MG63 (cell line): ENCODE results near the gene GIMAP8. TPM values are rescaled to one million over a fixed set of nuclear protein-coding genes. Genes with fewer than 3 reads are reported as not detected.

Experiments
- DNase-seq: peaks from one replicate; pipeline ENCODE4 v3.0.0-alpha.2; 2020
- H3K27me3 ChIP-seq: fragments of 250-450 bp; sonication (Bioruptor Pico); 2 replicates; pipeline ENCODE4 v1.5.1; 2020; ENCODE audit warnings: mild to moderate bottlenecking, moderate library complexity
- H3K36me3 ChIP-seq: fragments of 250-450 bp; sonication (Bioruptor Pico); 2 replicates; pipeline ENCODE4 v1.5.1; 2020; ENCODE audit warnings: mild to moderate bottlenecking, moderate library complexity
- H3K4me3 ChIP-seq: fragments of 250-450 bp; sonication (Bioruptor Pico); 2 replicates; pipeline ENCODE4 v1.5.1; 2020; ENCODE audit warnings: mild to moderate bottlenecking, moderate library complexity
- H3K9me3 ChIP-seq: fragments of 250-450 bp; sonication (Bioruptor Pico); 2 replicates; pipeline ENCODE4 v1.5.1; 2020; ENCODE audit warnings: mild to moderate bottlenecking, moderate library complexity
- total RNA-seq: library from RNA; depleted of rRNA; stranded (reverse); fragments of >200 nt; shearing (Covaris generic); gene quantifications from 2 replicates; pipeline ENCODE4 v1.2.3, GENCODE V29; 2014; ENCODE audit warnings: low replicate concordance; rRNA removed

Gene GIMAP8
- not detected in 2 replicates for total RNA-seq

DNA sequence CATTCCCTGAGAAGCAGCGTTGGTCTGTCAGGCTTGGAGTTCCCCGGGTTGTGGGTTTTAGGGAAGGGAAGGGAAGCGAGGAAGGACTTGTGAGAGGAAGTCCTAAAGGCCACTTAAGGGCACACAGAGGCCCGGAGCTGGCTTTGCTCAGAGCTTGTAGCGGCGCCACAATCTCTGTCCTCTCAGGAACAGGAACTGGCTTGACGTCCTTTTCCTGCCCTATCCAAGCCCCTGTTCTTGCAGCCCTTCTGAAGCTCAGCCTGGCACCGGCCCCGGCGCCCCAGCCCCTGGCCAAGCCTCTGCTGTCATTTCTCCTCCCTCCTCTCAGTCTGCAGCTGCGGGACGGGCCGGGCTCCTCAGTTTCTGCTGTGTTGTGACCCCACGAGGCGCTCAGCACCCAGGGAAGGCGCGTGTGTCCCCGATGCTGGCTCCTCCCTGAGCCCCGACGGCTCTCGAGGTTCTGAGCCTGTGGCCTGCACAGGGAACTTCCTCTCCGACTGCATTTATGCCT, at the start of gene GIMAP8:
Gene GIMAP8, plus strand, starts transcription at position 140 of the 511 bp plus-strand sequence. CDS start 16,069 bp downstream, outside the sequence.
- no peak within 1 kb of the TSS for H3K4me3 ChIP-seq
- H3K27me3 ChIP-seq = no peaks in the 10 kb centered on the region
- H3K9me3 ChIP-seq = no peaks in the 10 kb centered on the region
- DNase-seq = no peak
- H3K36me3 ChIP-seq = no peaks in the 10 kb centered on the region

- DNase-seq = no peak
- no peaks in the 10 kb centered on the region for H3K36me3 ChIP-seq
- H3K9me3 ChIP-seq = no peaks in the 10 kb centered on the region
- H3K27me3 ChIP-seq = no peaks in the 10 kb centered on the region
- no peak overlapping the region for H3K4me3 ChIP-seq
Measured at GRCh38 chr7:150400788-150401423, 49.5 kb upstream of the GIMAP8 start.

DNA sequence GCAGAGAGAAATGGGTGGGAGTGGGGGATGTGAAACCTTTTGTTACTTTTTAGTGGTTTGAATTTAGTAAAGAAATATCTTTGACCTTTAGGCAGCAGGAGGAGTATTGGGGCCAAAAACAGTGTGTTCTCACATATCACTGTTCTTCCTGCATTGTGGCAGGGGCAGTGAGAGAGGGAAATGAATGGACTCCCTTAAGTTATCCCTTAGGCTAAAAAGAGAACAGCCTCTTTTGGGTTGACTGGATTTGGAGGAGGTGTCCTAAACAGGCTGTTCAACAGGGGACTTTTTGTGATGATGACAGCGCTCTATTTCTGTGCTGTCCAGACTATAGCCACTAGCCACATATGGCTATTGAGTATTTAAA, 49.0 kb upstream of the GIMAP8 start:
- no peak overlapping the region for H3K4me3 ChIP-seq
- DNase-seq = no peak

GRCh38 chr7:150401861-150402631, 48.4 kb upstream of the GIMAP8 start:
- Histone ChIP-seq H3K9me3 (no peaks in the 10 kb centered on the region), H3K36me3 (no peaks in the 10 kb centered on the region), H3K4me3 (no peak overlapping the region), H3K27me3 (no peaks in the 10 kb centered on the region)
- DNase-seq = no peak

More for the DNA sequence above, 49.0 kb upstream of the GIMAP8 start:
- H3K36me3 ChIP-seq = no peaks in the 10 kb centered on the region
- no peaks in the 10 kb centered on the region for H3K27me3 ChIP-seq
- no peaks in the 10 kb centered on the region for H3K9me3 ChIP-seq

GRCh38 chr7:150402671-150403321, 47.6 kb upstream of the GIMAP8 start:
- no peaks in the 10 kb centered on the region for H3K9me3 ChIP-seq
- DNase-seq = no peak
- H3K4me3 ChIP-seq = no peak overlapping the region
- no peaks in the 10 kb centered on the region for H3K36me3 ChIP-seq
- H3K27me3 ChIP-seq = no peaks in the 10 kb centered on the region

DNA sequence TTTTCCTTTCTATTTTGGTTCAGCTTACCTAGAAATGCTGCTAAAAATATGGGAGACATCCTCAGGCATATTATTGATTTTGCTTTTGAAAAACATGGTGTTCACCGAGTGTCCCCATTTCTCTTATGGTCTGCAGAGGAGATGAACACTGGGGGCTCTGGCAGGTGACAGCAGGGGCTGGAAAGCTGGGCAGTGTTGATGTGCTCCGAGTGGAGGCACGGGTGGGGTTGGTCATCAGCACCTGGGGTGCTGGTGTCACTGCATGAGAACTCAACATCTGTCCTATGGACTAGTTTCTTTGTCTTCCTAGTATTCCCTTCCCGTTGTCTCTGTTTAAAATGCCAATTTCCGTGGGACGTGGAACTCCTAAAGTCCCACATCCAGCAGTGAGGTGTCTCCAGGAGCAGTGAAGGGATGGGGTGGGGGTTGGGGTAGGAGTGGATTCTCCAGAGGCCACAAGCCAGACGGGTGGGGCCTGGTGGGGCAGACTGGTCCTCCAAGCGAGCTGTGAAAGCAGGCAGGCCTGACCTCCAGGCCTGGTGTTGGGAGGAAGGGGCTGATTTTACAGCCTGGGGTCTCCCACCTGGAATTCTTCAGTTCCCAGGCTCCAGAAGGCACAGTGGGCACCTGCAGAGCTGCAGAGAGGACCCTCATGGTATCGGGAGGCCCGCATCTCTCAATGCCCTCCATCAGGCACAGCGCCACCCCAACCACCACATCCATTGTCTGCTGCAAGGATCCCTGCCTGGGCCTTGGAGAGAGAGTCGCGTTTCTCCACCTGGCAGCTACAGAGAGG, 46.9 kb upstream of the GIMAP8 start:
- no peak for DNase-seq
- Histone ChIP-seq H3K36me3 (no peaks in the 10 kb centered on the region), H3K27me3 (no peaks in the 10 kb centered on the region), H3K4me3 (no peak overlapping the region), H3K9me3 (no peaks in the 10 kb centered on the region)

- Histone ChIP-seq H3K4me3 (peak overlapping the region; percentile 60), H3K27me3 (no peaks in the 10 kb centered on the region), H3K9me3 (no peaks in the 10 kb centered on the region), H3K36me3 (no peaks in the 10 kb centered on the region)
- no peak for DNase-seq
Measured at GRCh38 chr7:150404172-150404804, 46.1 kb upstream of the GIMAP8 start.

GRCh38 chr7:150404805-150405583, 45.4 kb upstream of the GIMAP8 start:
- peak; percentile 84 for DNase-seq
- peak overlapping the region; percentile 60 for H3K4me3 ChIP-seq
- H3K9me3 ChIP-seq = no peaks in the 10 kb centered on the region
- H3K36me3 ChIP-seq = no peaks in the 10 kb centered on the region
- no peaks in the 10 kb centered on the region for H3K27me3 ChIP-seq

GRCh38 chr7:150405584-150406311, 44.7 kb upstream of the GIMAP8 start:
- Histone ChIP-seq H3K9me3 (no peaks in the 10 kb centered on the region), H3K4me3 (peak overlapping the region; percentile 60), H3K27me3 (no peaks in the 10 kb centered on the region), H3K36me3 (no peaks in the 10 kb centered on the region)
- DNase-seq = peak; percentile 20

DNA sequence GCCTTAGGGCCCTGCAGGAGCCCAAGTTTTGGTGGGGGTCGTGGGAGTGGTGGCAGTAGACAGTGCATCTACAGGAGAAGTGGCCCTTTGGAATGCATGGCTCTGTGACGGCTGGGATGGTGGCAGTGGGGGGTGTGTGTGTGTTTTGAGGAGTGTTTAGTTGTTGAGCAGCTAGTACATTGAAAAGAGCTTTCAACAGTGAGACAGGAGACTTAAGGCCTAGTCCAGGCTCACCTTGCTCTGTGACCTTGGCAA, 44.2 kb upstream of the GIMAP8 start:
- no peak overlapping the region; the same call in 1 of the 2 replicates for H3K4me3 ChIP-seq
- no peaks in the 10 kb centered on the region for H3K9me3 ChIP-seq
- no peaks in the 10 kb centered on the region for H3K36me3 ChIP-seq
- no peak for DNase-seq
- no peaks in the 10 kb centered on the region for H3K27me3 ChIP-seq

DNA sequence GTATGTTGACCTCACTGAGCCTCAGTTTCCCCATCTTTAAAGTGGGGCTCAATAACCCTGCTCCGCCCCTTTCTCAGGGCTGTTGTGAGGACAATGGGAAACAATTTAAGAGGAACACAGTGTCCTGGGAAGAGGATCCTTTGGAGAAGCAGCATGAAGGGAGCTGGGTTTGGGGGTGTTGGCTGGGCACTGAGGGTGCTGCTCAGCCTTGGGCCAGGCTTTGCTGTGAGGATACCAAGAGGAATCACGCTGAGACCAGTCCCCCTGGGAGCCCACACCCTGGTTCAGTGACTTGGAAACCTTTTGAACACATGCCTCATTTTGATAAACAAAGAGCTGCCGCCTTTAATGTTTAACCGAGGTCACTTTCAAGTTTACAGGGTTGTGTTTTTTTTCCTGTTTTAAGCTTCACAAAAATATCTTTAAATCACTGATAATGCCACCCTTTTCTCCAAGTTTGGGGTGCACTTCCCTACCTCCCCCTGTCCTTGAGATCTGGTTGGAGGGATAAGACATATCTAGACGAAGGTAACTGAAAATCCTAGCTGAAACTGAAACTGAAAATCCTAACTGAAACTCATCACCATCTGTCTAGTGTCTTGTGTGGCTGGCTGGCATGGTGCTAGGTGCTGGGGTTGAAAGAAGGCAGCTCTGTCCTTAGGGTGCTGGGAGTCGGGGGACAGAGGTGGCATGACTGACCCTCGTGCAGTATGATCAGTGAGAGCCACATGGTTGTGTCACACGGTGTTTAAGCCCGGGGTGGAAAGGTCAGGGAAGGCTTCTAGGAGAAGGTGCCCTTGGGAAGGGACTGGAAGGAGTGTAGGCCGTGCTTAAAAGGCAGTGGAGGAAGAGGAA, 43.6 kb upstream of the GIMAP8 start:
- DNase-seq = no peak
- H3K36me3 ChIP-seq = no peaks in the 10 kb centered on the region
- no peak overlapping the region for H3K4me3 ChIP-seq

GRCh38 chr7:150407588-150408392, 42.6 kb upstream of the GIMAP8 start:
- H3K27me3 ChIP-seq = no peaks in the 10 kb centered on the region
- H3K4me3 ChIP-seq = no peak overlapping the region
- H3K9me3 ChIP-seq = no peaks in the 10 kb centered on the region
- no peak for DNase-seq
- no peaks in the 10 kb centered on the region for H3K36me3 ChIP-seq

More for the DNA sequence above, 43.6 kb upstream of the GIMAP8 start:
- no peaks in the 10 kb centered on the region for H3K9me3 ChIP-seq
- no peaks in the 10 kb centered on the region for H3K27me3 ChIP-seq

DNA sequence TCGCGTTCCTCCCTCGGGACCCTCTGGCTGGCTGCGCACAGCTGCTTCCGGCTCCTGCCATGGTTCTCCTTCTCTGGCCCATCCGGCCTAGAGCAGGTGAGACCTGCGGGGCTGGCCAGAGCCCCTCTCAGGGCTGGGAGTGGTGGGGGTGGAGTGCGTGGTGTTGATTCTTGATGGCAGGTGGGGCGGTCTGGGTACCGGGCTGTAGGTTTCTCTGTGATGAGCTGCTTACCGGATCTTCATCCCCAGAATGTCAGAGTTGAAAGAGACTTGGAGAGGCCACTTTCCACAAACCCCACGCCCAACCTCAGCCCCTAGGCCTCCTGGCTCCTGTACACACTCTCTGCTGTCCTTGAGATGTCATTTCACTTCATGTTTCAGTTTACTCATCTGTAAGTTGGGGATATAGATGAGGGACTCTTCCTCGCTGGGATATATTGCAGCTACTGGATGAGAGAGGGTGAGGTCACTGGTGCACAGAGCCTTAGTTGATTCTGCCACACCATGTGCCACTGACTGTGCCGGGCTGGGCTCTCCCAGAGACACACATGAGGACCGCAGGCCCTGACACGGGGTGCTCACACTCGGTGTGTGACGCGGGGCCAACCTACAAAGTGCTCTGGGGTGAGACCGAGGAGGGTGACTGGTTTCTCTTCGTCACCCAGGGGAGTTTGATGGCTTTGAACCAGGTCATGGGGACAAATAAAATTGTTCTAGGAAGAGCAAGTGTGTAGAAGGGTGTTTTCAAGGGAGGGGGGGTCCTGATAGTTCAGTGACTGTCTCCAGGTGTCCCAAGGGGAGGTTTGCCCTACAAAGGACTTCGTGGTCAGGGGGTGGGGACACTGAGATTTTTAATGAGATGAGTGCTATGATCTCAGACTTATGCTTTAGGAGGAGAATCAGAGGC, 41.8 kb upstream of the GIMAP8 start:
- no peaks in the 10 kb centered on the region for H3K9me3 ChIP-seq
- H3K36me3 ChIP-seq = no peaks in the 10 kb centered on the region
- no peak overlapping the region for H3K4me3 ChIP-seq
- no peak for DNase-seq
- H3K27me3 ChIP-seq = no peaks in the 10 kb centered on the region
